CD4-positive, alpha-beta memory T cell (primary cell): ENCODE results near the gene C20orf141. TPM values are rescaled to one million over a fixed set of nuclear protein-coding genes. Genes with fewer than 3 reads are reported as not detected.
A peak's percentile ranks its signal among the peaks of the same experiment; 100 is the strongest.

Experiments used
- CTCF ChIA-PET: fragments of 350-600 bp; sonication (Branson Sonifier 250); formaldehyde crosslinking; loops from one replicate; lab custom pipeline; 2021; ENCODE audit warnings: inconsistent platforms; ENCODE audit not compliant: partially characterized antibody; lab: Charles Lee
- POLR2A ChIA-PET: fragments of 350-600 bp; sonication (Branson Sonifier 250); formaldehyde crosslinking; loops from one replicate; lab custom pipeline; 2021; ENCODE audit not compliant: partially characterized antibody; lab: Charles Lee
- DNase-seq, 5 donors: peaks; one replicate each; pipeline versions ENCODE4 v3.0.0 to v3.0.0-alpha.2; 2020 to 2022; ENCODE audit warnings: mixed read lengths in 1 of 5
- H3K27ac ChIP-seq: one replicate; pipeline ENCODE4 v1.7.0; 2013; ENCODE audit warnings: low read depth, low read length
- H3K27me3 ChIP-seq: 2 replicates; pipeline ENCODE4 v1.7.0; 2013; ENCODE audit warnings: mild to moderate bottlenecking, low read length, moderate library complexity; ENCODE audit not compliant: insufficient read depth
- H3K36me3 ChIP-seq: 2 replicates; pipeline ENCODE4 v1.7.0; 2013; ENCODE audit warnings: mild to moderate bottlenecking, low read length, moderate library complexity; ENCODE audit not compliant: insufficient read depth
- H3K4me1 ChIP-seq: 2 replicates; pipeline ENCODE4 v1.7.0; 2013; ENCODE audit warnings: mild to moderate bottlenecking, low read length, moderate library complexity; ENCODE audit not compliant: insufficient read depth
- H3K4me3 ChIP-seq, 2 donors: one replicate each; pipeline ENCODE4 v1.7.0; 2013; ENCODE audit warnings: low read length in 2 of 2, mild to moderate bottlenecking in 1 of 2
- H3K9me3 ChIP-seq, 2 donors: one replicate each; pipeline ENCODE4 v1.7.0; 2013; ENCODE audit warnings: low read length in 2 of 2, control low read depth in 1 of 2; ENCODE audit not compliant: control insufficient read depth in 1 of 2
- H3K27ac Mint-ChIP-seq, 7 donors: one replicate each; pipeline ENCODE4 v1.8.0; 2020 to 2021; ENCODE audit warnings: mixed read lengths in 7 of 7, mild to moderate bottlenecking in 6 of 7, inconsistent platforms in 3 of 7, moderate library complexity in 3 of 7
- H3K27me3 Mint-ChIP-seq, 2 donors: one replicate each; pipeline ENCODE4 v1.8.0; 2020 to 2021; ENCODE audit warnings: mixed read lengths in 2 of 2
- H3K36me3 Mint-ChIP-seq, 2 donors: one replicate each; pipeline ENCODE4 v1.8.0; 2020 to 2021; ENCODE audit warnings: mixed read lengths in 2 of 2, inconsistent platforms in 1 of 2, mild to moderate bottlenecking in 1 of 2
- H3K4me1 Mint-ChIP-seq, 4 donors: one replicate each; pipeline ENCODE4 v1.8.0; 2020 to 2021; ENCODE audit warnings: mixed read lengths in 4 of 4, mild to moderate bottlenecking in 1 of 4
- H3K4me3 Mint-ChIP-seq, 8 donors: one replicate each; pipeline ENCODE4 v1.8.0; 2020 to 2021; ENCODE audit warnings: mixed read lengths in 8 of 8, mild to moderate bottlenecking in 7 of 8, moderate library complexity in 6 of 8, inconsistent platforms in 3 of 8
- H3K9me3 Mint-ChIP-seq, 8 donors: one replicate each; pipeline ENCODE4 v1.8.0; 2020 to 2021; ENCODE audit warnings: mixed read lengths in 8 of 8, mild to moderate bottlenecking in 5 of 8, inconsistent platforms in 3 of 8, moderate library complexity in 1 of 8
- intact Hi-C: fragments of 100-400 bp; cut with micrococcal nuclease; formaldehyde crosslinking; loops from one replicate; pipeline ENCODE4 v1.15.1; 2023
- polyA plus RNA-seq, 2 donors: library from polyadenylated mRNA; unstranded; fragments of 300-500 nt; fragmentation: Illumina TruSeq; gene quantifications; one replicate each; pipeline ENCODE4 v1.2.3, GENCODE V29; 2021
- total RNA-seq, 2 experiments: library from RNA; stranded (reverse); gene quantifications; one replicate each; pipeline ENCODE4 v1.2.3, GENCODE V29; 2021

C20orf141 gene
- total and polyA plus RNA-seq, 4 experiments from 2014 or later, result not detected

GRCh38 chr20:2840138-2840966, 25.6 kb downstream of the C20orf141 start, which contains the start of the genes PCED1A and VPS16:
Gene PCED1A, minus strand, starts transcription at chr20:2840655. Its CDS starts 743 bp downstream, at chr20:2839912.
Gene VPS16, plus strand, starts transcription at chr20:2840745. Its CDS starts 30 bp downstream, at chr20:2840775.
- peaks cover 0 to 4% (median 0%) of the 10 kb centered on the region in 8 donors for H3K9me3 Mint-ChIP-seq
- peaks cover 9 to 16% of the 10 kb centered on the region in 2 donors for H3K36me3 Mint-ChIP-seq
- H3K36me3 ChIP-seq, result no peaks in the 10 kb centered on the region
- ChIA-PET POLR2A (interaction anchor here (0.7 to 3.9 kb wide), 16 partner anchors 8 to 568 kb away, joined by 3 to 34 read pairs (median 5); partner anchors contain the start of genes IDH3B, MRPS26, NOP56 and PTPRA), CTCF (interaction anchor here (0.8 to 1.9 kb wide), 5 partner anchors 12 to 316 kb away, joined by 3 to 4 read pairs (median 3); no protein-coding TSS in a partner anchor)
- no peaks in the 10 kb centered on the region for H3K27me3 ChIP-seq
- intact Hi-C loops, result loop anchor here (1.0 to 5.0 kb wide), 4 partner anchors 33 to 332 kb away; partner anchors contain the start of genes IDH3B, PTPRA and ZNF343
- DNase-seq, result peak; percentile 87 to 90 (median 89)
- H3K4me3 Mint-ChIP-seq, result peak within 1 kb of the TSS; percentile 85 to 91 (median 89)
- H3K27ac Mint-ChIP-seq, result peak within 1 kb of the TSS; percentile 85 to 95 (median 93)
- H3K4me3 ChIP-seq, result peak within 1 kb of the TSS; percentile 77 to 80
- no peaks in the 10 kb centered on the region for H3K9me3 ChIP-seq
- H3K4me1 ChIP-seq, result peaks cover 24% of the 10 kb centered on the region
- H3K27ac ChIP-seq, result peak within 1 kb of the TSS; percentile 86
- peaks cover 22 to 35% (median 31%) of the 10 kb centered on the region in 4 donors for H3K4me1 Mint-ChIP-seq
- H3K27me3 Mint-ChIP-seq, result no peaks in the 10 kb centered on the region

GRCh38 chr20:2840967-2841531, 26.3 kb downstream of the C20orf141 start:
- Mint-ChIP-seq H3K36me3 (peaks cover 8 to 11% of the 10 kb centered on the region in 2 donors), H3K27me3 (no peaks in the 10 kb centered on the region), H3K27ac (peak overlapping the region; percentile 85 to 93 (median 89)), H3K4me3 (peak overlapping the region; percentile 85 to 91 (median 88)), H3K9me3 (peaks cover 0 to 4% (median 0%) of the 10 kb centered on the region in 8 donors), H3K4me1 (peaks cover 24 to 38% (median 34%) of the 10 kb centered on the region in 4 donors)
- Histone ChIP-seq H3K4me1 (peaks cover 24% of the 10 kb centered on the region), H3K9me3 (no peaks in the 10 kb centered on the region), H3K27ac (peak overlapping the region; percentile 86), H3K36me3 (no peaks in the 10 kb centered on the region), H3K27me3 (no peaks in the 10 kb centered on the region), H3K4me3 (peak overlapping the region; percentile 77 to 80)
- intact Hi-C loops, result loop anchor here (1.0 to 5.0 kb wide), 4 partner anchors 32 to 332 kb away; partner anchors contain the start of genes IDH3B, PTPRA and ZNF343
- DNase-seq, result peak in 1 of 5 donors; percentile 65
- POLR2A ChIA-PET, result interaction anchor here (0.7 to 3.9 kb wide), 14 partner anchors 9 to 567 kb away, joined by 3 to 34 read pairs (median 7); partner anchors contain the start of genes IDH3B, MRPS26, NOP56 and PTPRA
- CTCF ChIA-PET, result interaction anchor here (0.9 to 1.9 kb wide), 5 partner anchors 11 to 100 kb away, joined by 3 to 4 read pairs (median 3); partner anchors contain the start of gene PTPRA

- Mint-ChIP-seq H3K27ac (peak overlapping the region in 2 of 7 donors; percentile 68 to 72), H3K4me1 (peaks cover 21 to 34% (median 26%) of the 10 kb centered on the region in 4 donors), H3K27me3 (no peaks in the 10 kb centered on the region), H3K4me3 (no peak overlapping the region), H3K36me3 (peaks cover 0 to 6% of the 10 kb centered on the region in 2 donors), H3K9me3 (no peaks in the 10 kb centered on the region)
- H3K4me3 ChIP-seq, result no peak overlapping the region
- POLR2A ChIA-PET, result no interaction called here
- no peak overlapping the region for H3K27ac ChIP-seq
- intact Hi-C loops, result no loop called here
- no peaks in the 10 kb centered on the region for H3K27me3 ChIP-seq
- H3K9me3 ChIP-seq, result no peaks in the 10 kb centered on the region
- peaks cover 14% of the 10 kb centered on the region for H3K4me1 ChIP-seq
- H3K36me3 ChIP-seq, result no peaks in the 10 kb centered on the region
- no peak for DNase-seq
- CTCF ChIA-PET, result interaction anchor here (1.3 kb wide), 1 partner anchor 9 kb away, joined by 4 read pairs; no protein-coding TSS in a partner anchor
Measured at GRCh38 chr20:2845607-2846006, 30.8 kb downstream of the C20orf141 start.

GRCh38 chr20:2846698-2847097, 31.9 kb downstream of the C20orf141 start:
- peaks cover 19 to 34% (median 22%) of the 10 kb centered on the region in 4 donors for H3K4me1 Mint-ChIP-seq
- H3K27ac Mint-ChIP-seq, result no peak overlapping the region
- peaks cover 0 to 4% of the 10 kb centered on the region in 2 donors for H3K36me3 Mint-ChIP-seq
- H3K4me1 ChIP-seq, result peaks cover 6% of the 10 kb centered on the region
- no peaks in the 10 kb centered on the region for H3K27me3 ChIP-seq
- H3K36me3 ChIP-seq, result no peaks in the 10 kb centered on the region
- no peaks in the 10 kb centered on the region for H3K9me3 ChIP-seq
- H3K27ac ChIP-seq, result no peak overlapping the region
- intact Hi-C loops, result no loop called here
- CTCF ChIA-PET, result interaction anchor here (0.9 kb wide), 1 partner anchor 55 kb away, joined by 3 read pairs; no protein-coding TSS in a partner anchor
- no peaks in the 10 kb centered on the region for H3K27me3 Mint-ChIP-seq
- POLR2A ChIA-PET, result no interaction called here
- no peak overlapping the region for H3K4me3 Mint-ChIP-seq
- H3K4me3 ChIP-seq, result no peak overlapping the region
- DNase-seq, result no peak
- no peaks in the 10 kb centered on the region for H3K9me3 Mint-ChIP-seq

GRCh38 chr20:2847802-2848201, 33.0 kb downstream of the C20orf141 start:
- peaks cover 26 to 45% (median 30%) of the 10 kb centered on the region in 4 donors for H3K4me1 Mint-ChIP-seq
- H3K4me3 Mint-ChIP-seq, result no peak overlapping the region

GRCh38 chr20:2849529-2849928, 34.7 kb downstream of the C20orf141 start:
- Histone ChIP-seq H3K27ac (no peak overlapping the region), H3K36me3 (no peaks in the 10 kb centered on the region), H3K4me3 (no peak overlapping the region), H3K9me3 (no peaks in the 10 kb centered on the region), H3K4me1 (peaks cover 13% of the 10 kb centered on the region), H3K27me3 (no peaks in the 10 kb centered on the region)
- H3K4me1 Mint-ChIP-seq, result peaks cover 19 to 43% (median 27%) of the 10 kb centered on the region in 4 donors
- intact Hi-C loops, result no loop called here
- no peak overlapping the region for H3K4me3 Mint-ChIP-seq
- no peak for DNase-seq
- H3K36me3 Mint-ChIP-seq, result peaks cover 0 to 4% of the 10 kb centered on the region in 2 donors
- H3K27me3 Mint-ChIP-seq, result no peaks in the 10 kb centered on the region
- no peak overlapping the region for H3K27ac Mint-ChIP-seq
- CTCF ChIA-PET, result interaction anchor here (1.8 kb wide), 1 partner anchor 97 kb away, joined by 3 read pairs; no protein-coding TSS in a partner anchor
- POLR2A ChIA-PET, result interaction anchor here (1.2 to 3.8 kb wide), 2 partner anchors 9 to 15 kb away, joined by 3 to 20 read pairs; partner anchors contain the start of genes PCED1A and VPS16
- H3K9me3 Mint-ChIP-seq, result no peaks in the 10 kb centered on the region

More at GRCh38 chr20:2847802-2848201, 33.0 kb downstream of the C20orf141 start:
- no peak overlapping the region for H3K4me3 ChIP-seq
- no peaks in the 10 kb centered on the region for H3K9me3 ChIP-seq
- H3K36me3 ChIP-seq, result no peaks in the 10 kb centered on the region
- ChIA-PET CTCF (no interaction called here), POLR2A (no interaction called here)
- no peak for DNase-seq
- peaks cover 14% of the 10 kb centered on the region for H3K4me1 ChIP-seq
- no peaks in the 10 kb centered on the region for H3K27me3 Mint-ChIP-seq
- peaks cover 0 to 4% of the 10 kb centered on the region in 2 donors for H3K36me3 Mint-ChIP-seq
- H3K27ac Mint-ChIP-seq, result peak overlapping the region in 2 of 7 donors; percentile 5 to 48
- H3K27me3 ChIP-seq, result no peaks in the 10 kb centered on the region
- intact Hi-C loops, result no loop called here
- no peaks in the 10 kb centered on the region for H3K9me3 Mint-ChIP-seq
- no peak overlapping the region for H3K27ac ChIP-seq
